Measurements from ENCODE around the gene RNLS. TPM values are rescaled to one million over a fixed set of nuclear protein-coding genes. Genes with fewer than 3 reads are reported as not detected.
A peak's percentile ranks its signal among the peaks of the same experiment; 100 is the strongest.

The RNLS gene
- total RNA-seq, 4 donors from 2014 or later: 8.7 to 19.7 (median 12.9) TPM

DNA sequence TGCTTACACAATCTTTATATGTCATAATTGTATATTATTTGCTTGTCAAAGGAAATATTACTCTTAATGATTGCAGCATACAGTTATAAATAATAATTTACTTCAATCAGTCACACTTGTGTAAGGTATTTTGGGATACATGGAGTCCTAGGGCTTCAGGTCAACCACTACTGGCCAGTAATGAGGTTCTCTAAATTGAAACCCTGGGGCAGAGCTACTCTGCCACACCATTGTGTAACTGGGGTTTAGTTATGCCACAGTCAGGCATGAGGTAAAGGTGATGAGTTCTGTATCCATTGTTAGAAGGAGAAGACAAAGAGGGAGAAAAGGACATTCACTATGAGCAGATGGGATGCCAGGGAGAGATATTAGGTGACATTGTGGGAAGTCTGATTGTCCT, 117.4 kb downstream of the RNLS start:
- peaks cover 0 to 6% of the 10 kb centered on the region in 2 donors for H3K4me1 ChIP-seq
- DNase-seq: no peak
- no peaks in the 10 kb centered on the region for H3K9me3 ChIP-seq
- no peak overlapping the region for H3K4me3 ChIP-seq
- intact Hi-C loops (cut with DNase I; ENCODE audit: low total_unique reads): no loop called here
- TF ChIP-seq, protein P1, sequence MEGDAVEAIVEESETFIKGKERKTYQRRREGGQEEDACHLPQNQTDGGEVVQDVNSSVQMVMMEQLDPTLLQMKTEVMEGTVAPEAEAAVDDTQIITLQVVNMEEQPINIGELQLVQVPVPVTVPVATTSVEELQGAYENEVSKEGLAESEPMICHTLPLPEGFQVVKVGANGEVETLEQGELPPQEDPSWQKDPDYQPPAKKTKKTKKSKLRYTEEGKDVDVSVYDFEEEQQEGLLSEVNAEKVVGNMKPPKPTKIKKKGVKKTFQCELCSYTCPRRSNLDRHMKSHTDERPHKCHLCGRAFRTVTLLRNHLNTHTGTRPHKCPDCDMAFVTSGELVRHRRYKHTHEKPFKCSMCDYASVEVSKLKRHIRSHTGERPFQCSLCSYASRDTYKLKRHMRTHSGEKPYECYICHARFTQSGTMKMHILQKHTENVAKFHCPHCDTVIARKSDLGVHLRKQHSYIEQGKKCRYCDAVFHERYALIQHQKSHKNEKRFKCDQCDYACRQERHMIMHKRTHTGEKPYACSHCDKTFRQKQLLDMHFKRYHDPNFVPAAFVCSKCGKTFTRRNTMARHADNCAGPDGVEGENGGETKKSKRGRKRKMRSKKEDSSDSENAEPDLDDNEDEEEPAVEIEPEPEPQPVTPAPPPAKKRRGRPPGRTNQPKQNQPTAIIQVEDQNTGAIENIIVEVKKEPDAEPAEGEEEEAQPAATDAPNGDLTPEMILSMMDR (IDR thresholded peaks at IDR 0.05): no peak
- no peak for TF ChIP-seq POLR2A (IDR thresholded peaks at IDR 0.05)
- H3K36me3 ChIP-seq: no peaks in the 10 kb centered on the region
- H3K27me3 ChIP-seq: no peaks in the 10 kb centered on the region
- peak overlapping the region; percentile 50 to 51 for H3K27ac ChIP-seq

DNA sequence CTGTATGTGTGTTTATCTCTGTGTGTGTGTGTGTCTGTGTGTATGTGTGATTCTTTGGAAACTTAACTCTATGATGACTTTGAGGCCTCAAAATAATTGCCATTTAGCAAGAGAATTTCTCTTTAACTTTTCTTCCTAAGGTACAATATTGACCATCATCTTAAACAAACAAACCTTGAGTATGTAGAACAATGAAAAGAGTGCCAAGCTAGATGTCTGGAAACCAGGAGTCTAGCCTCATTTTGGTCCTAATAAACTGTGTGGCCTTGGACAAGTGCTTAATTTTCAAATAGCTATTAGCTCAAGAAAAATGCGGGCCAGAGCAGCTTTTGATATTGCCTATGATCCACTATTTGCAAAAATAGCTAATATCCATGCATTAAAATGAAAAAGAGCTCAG, 119.3 kb downstream of the RNLS start:
- peak overlapping the region in 1 of 2 donors; percentile 17 for H3K27ac ChIP-seq
- TF ChIP-seq, protein P1 (IDR thresholded peaks at IDR 0.05): no peak
- no peak for TF ChIP-seq POLR2A (IDR thresholded peaks at IDR 0.05)
- no peaks in the 10 kb centered on the region for H3K27me3 ChIP-seq
- no peaks in the 10 kb centered on the region for H3K9me3 ChIP-seq
- H3K4me1 ChIP-seq: peaks cover 0 to 6% of the 10 kb centered on the region in 2 donors
- DNase-seq: no peak
- intact Hi-C loops (cut with DNase I; ENCODE audit: low total_unique reads): no loop called here
- no peak overlapping the region for H3K4me3 ChIP-seq
- no peaks in the 10 kb centered on the region for H3K36me3 ChIP-seq

DNA sequence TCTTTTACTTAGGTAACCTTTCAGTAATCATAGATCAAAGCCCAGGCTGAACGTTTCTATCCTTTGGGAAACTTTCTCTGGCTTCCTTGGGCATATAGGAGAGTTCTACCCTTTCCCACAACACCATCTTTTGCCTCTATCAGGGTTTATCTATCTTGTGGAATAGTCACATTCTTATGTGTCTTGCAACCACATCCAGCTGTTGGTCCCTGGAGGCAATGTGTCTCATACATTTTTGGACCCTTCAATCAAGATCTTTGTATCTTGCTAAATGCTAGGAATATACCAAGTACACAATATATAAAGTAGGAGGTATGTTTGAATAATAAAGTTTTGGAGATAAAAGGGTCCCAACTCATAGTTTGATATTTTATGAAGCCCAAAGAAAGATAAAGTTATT, 121.7 kb downstream of the RNLS start:
- Histone ChIP-seq H3K27ac (no peak overlapping the region), H3K4me1 (no peaks in the 10 kb centered on the region), H3K4me3 (no peak overlapping the region), H3K9me3 (no peaks in the 10 kb centered on the region), H3K36me3 (no peaks in the 10 kb centered on the region), H3K27me3 (no peaks in the 10 kb centered on the region)
- TF ChIP-seq POLR2A (IDR thresholded peaks at IDR 0.05): no peak
- TF ChIP-seq, protein P1 (IDR thresholded peaks at IDR 0.05): no peak
- intact Hi-C loops (cut with DNase I; ENCODE audit: low total_unique reads): no loop called here
- no peak for DNase-seq

DNA sequence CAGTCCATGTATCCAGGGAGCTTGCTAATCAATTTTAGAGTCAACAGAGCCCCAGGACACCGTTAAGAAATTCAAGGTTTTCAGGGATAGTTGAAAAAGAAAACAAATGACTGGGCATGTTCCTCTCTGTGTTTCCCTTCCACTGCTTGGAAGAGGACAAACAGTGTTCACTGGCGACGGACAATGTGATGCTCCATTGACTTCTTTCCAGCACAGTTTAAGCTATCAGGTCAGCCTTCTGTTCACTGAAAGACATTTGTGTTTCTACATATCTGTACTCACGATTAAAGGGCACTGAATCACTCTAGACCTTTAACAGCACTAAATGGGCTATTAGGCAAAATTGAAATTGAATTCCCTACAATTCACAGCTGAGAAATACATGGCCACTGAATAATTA, 123.6 kb downstream of the RNLS start:
- TF ChIP-seq, protein P1 (IDR thresholded peaks at IDR 0.05): no peak
- TF ChIP-seq POLR2A (IDR thresholded peaks at IDR 0.05): no peak

DNA sequence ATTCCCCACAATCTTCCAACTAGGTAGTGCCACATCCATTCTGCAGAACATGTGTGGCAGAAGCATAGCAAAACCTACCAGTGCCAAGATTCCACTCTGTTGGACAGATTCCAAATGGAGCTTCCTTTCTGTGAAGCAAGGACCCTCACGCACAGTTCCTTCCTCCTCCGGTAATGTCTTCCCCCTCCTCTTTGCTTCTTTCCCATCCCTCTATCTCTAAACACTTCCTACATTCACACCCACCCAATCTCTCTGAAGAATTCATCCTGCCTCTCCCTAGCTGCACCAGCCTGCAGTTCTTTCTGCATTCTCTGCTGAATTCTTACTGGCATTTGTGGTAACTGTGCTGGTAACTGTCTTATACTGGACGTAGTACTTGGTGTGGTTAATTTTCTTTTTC, 124.9 kb downstream of the RNLS start:
- H3K4me1 ChIP-seq: no peaks in the 10 kb centered on the region
- intact Hi-C loops (cut with DNase I; ENCODE audit: low total_unique reads): no loop called here
- H3K27me3 ChIP-seq: no peaks in the 10 kb centered on the region
- TF ChIP-seq POLR2A (IDR thresholded peaks at IDR 0.05): no peak
- TF ChIP-seq, protein P1 (IDR thresholded peaks at IDR 0.05): no peak
- no peak overlapping the region for H3K4me3 ChIP-seq
- H3K9me3 ChIP-seq: no peaks in the 10 kb centered on the region
- DNase-seq: no peak
- H3K36me3 ChIP-seq: no peaks in the 10 kb centered on the region
- H3K27ac ChIP-seq: peak overlapping the region; percentile 3 to 79

More for the DNA sequence above, 123.6 kb downstream of the RNLS start:
- Histone ChIP-seq H3K36me3 (no peaks in the 10 kb centered on the region), H3K9me3 (no peaks in the 10 kb centered on the region), H3K27me3 (no peaks in the 10 kb centered on the region), H3K4me3 (no peak overlapping the region), H3K27ac (peak overlapping the region in 1 of 2 donors; percentile 79), H3K4me1 (no peaks in the 10 kb centered on the region)
- intact Hi-C loops (cut with DNase I; ENCODE audit: low total_unique reads): no loop called here
- DNase-seq: peak; percentile 38 to 51
